DND-41 (cell line): ENCODE data around the gene TBC1D23.
"Not testable (repeated sequence)": the region's sequence is repeated elsewhere in the genome, so short reads cannot be mapped to it uniquely, and the experiment has no call there.

Experiments
- ATAC-seq: fragments of 200-7000 bp; cut with Tn5 transposase; 3 replicates; pipeline ENCODE4 v1.9.1; 2021; ENCODE audit warnings: low read depth; ENCODE audit not compliant: insufficient read depth
- DNase-seq: peaks from one replicate; pipeline ENCODE4 v3.0.0-alpha.2; 2020
- H2AFZ ChIP-seq: 2 replicates; pipeline ENCODE4 v1.6.0; 2012; ENCODE audit warnings: low read depth, low read length
- H3K27ac ChIP-seq: 2 replicates; pipeline ENCODE4 v1.5.1; 2012; ENCODE audit warnings: low read length, inconsistent platforms
- H3K27me3 ChIP-seq: fragments of 200-600 bp; sonication (generic); 2 replicates; pipeline ENCODE4 v1.6.0; 2012; ENCODE audit warnings: low read length, mild to moderate bottlenecking, inconsistent platforms; ENCODE audit not compliant: insufficient read depth, poor library complexity
- H3K36me3 ChIP-seq: 2 replicates; pipeline ENCODE4 v1.5.1; 2012; ENCODE audit warnings: low read length, inconsistent platforms; ENCODE audit not compliant: insufficient read depth
- H3K4me1 ChIP-seq: 2 replicates; pipeline ENCODE4 v1.5.1; 2012; ENCODE audit warnings: mild to moderate bottlenecking, low read length; ENCODE audit not compliant: insufficient read depth
- H3K4me2 ChIP-seq: 2 replicates; pipeline ENCODE4 v1.6.0; 2012; ENCODE audit warnings: mild to moderate bottlenecking, moderate library complexity, low read length, inconsistent platforms; ENCODE audit not compliant: insufficient read depth
- H3K4me3 ChIP-seq, 2 experiments: fragments of 200-600 bp in 1 of 2; shearing (Covaris generic) in 1 of 2; 2 replicates each; pipeline ENCODE4 v1.5.1; 2012 to 2016; ENCODE audit warnings: inconsistent platforms in 2 of 2, low read length in 2 of 2, mild to moderate bottlenecking in 2 of 2, low read depth in 1 of 2, moderate library complexity in 1 of 2
- H3K79me2 ChIP-seq: 2 replicates; pipeline ENCODE4 v1.6.0; 2012; ENCODE audit warnings: low read length, inconsistent platforms; ENCODE audit not compliant: insufficient read depth
- H3K9ac ChIP-seq: 2 replicates; pipeline ENCODE4 v1.6.0; 2012; ENCODE audit warnings: low read depth, mild to moderate bottlenecking, inconsistent platforms, low read length, moderate library complexity
- H3K9me3 ChIP-seq: 2 replicates; pipeline ENCODE4 v1.5.1; 2012; ENCODE audit warnings: low read length, moderate library complexity, mild to moderate bottlenecking, inconsistent platforms; ENCODE audit not compliant: insufficient read depth, severe bottlenecking
- H4K20me1 ChIP-seq: 2 replicates; pipeline ENCODE4 v1.6.0; 2012; ENCODE audit warnings: low read length; ENCODE audit not compliant: insufficient read depth
- EZH2 ChIP-seq: IDR thresholded peaks from 3 replicates; pipeline ENCODE4 v1.6.1; 2012; ENCODE audit warnings: borderline replicate concordance, low read depth, mild to moderate bottlenecking, moderate library complexity, low read length, inconsistent platforms; ENCODE audit not compliant: severe bottlenecking
- TF ChIP-seq, protein P1 (sequence below): IDR thresholded peaks from 2 replicates; pipeline ENCODE4 v1.5.1; 2012; ENCODE audit warnings: borderline replicate concordance, low read length, moderate library complexity, mild to moderate bottlenecking; ENCODE audit not compliant: poor library complexity, severe bottlenecking; ENCODE audit errors: extremely low read depth

TBC1D23 gene

GRCh38 chr3:100226712-100227429 lies 33.9 kb upstream of the TBC1D23 start:
- H3K79me2 ChIP-seq: no peaks in the 10 kb centered on the region
- H3K4me2 ChIP-seq: no peak overlapping the region
- TF ChIP-seq, protein P1, sequence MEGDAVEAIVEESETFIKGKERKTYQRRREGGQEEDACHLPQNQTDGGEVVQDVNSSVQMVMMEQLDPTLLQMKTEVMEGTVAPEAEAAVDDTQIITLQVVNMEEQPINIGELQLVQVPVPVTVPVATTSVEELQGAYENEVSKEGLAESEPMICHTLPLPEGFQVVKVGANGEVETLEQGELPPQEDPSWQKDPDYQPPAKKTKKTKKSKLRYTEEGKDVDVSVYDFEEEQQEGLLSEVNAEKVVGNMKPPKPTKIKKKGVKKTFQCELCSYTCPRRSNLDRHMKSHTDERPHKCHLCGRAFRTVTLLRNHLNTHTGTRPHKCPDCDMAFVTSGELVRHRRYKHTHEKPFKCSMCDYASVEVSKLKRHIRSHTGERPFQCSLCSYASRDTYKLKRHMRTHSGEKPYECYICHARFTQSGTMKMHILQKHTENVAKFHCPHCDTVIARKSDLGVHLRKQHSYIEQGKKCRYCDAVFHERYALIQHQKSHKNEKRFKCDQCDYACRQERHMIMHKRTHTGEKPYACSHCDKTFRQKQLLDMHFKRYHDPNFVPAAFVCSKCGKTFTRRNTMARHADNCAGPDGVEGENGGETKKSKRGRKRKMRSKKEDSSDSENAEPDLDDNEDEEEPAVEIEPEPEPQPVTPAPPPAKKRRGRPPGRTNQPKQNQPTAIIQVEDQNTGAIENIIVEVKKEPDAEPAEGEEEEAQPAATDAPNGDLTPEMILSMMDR: no peak
- TF ChIP-seq EZH2: no peak
- H3K4me3 ChIP-seq: no peak overlapping the region
- H4K20me1 ChIP-seq: no peaks in the 10 kb centered on the region
- no peak overlapping the region for H2AFZ ChIP-seq
- H3K9ac ChIP-seq: no peak overlapping the region
- ATAC-seq: no peak
- H3K27me3 ChIP-seq: no peaks in the 10 kb centered on the region
- H3K36me3 ChIP-seq: no peaks in the 10 kb centered on the region
- H3K4me1 ChIP-seq: no peaks in the 10 kb centered on the region
- H3K27ac ChIP-seq: no peak overlapping the region
- DNase-seq: no peak
- no peaks in the 10 kb centered on the region for H3K9me3 ChIP-seq

DNA sequence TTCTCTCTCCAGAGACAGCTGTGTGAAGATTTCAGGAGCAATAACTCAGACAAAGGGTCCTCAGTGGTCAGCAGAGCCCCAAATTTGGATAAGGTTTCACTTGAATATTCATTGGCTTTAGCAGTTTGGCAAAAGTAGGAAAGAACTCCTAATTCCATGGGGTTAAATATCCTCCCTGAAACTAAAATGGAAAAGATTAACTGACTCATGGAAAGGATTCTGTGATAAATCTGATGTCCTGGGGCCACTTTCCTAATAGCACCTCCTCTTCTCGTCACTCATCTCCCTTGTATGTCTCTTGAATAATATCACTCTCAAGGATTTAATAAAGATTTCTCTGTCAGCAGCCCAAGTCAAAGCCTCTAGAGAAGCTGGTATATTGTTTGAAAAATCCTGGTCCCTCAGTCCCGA lies 33.3 kb upstream of the TBC1D23 start:
- Histone ChIP-seq H3K9ac (no peak overlapping the region), H3K4me3 (no peak overlapping the region), H4K20me1 (no peaks in the 10 kb centered on the region), H3K27ac (no peak overlapping the region), H3K4me2 (no peak overlapping the region), H3K4me1 (no peaks in the 10 kb centered on the region), H3K36me3 (no peaks in the 10 kb centered on the region), H3K27me3 (no peaks in the 10 kb centered on the region), H3K79me2 (no peaks in the 10 kb centered on the region), H3K9me3 (no peaks in the 10 kb centered on the region), H2AFZ (no peak overlapping the region)
- TF ChIP-seq, protein P1: no peak
- no peak for TF ChIP-seq EZH2
- no peak for ATAC-seq
- no peak for DNase-seq

DNA sequence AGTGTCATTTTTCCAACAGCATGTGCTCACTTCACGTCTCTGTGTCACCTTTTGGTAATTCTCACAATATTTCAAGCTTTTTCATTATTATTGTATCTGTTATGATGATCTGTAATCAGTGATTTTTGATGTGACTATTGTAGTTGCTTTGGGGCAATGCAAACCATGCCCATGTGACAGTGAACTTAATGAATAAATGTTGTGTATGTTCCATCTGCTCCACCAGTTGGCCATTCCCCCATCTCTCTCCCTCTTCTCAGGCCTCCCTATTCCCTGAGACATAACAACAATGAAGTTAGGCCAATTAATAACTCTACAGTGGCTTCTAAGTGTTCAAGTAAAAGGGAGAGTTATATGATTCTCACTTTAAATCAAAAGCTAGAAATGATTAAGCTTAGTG lies 32.5 kb upstream of the TBC1D23 start:
- Histone ChIP-seq H3K4me3 (no peak overlapping the region), H4K20me1 (no peaks in the 10 kb centered on the region), H3K4me2 (no peak overlapping the region), H3K9me3 (no peaks in the 10 kb centered on the region), H3K27me3 (no peaks in the 10 kb centered on the region), H3K9ac (no peak overlapping the region), H3K4me1 (no peaks in the 10 kb centered on the region), H3K27ac (no peak overlapping the region), H3K36me3 (no peaks in the 10 kb centered on the region), H3K79me2 (no peaks in the 10 kb centered on the region), H2AFZ (no peak overlapping the region; the same call in 1 of the 2 replicates)
- TF ChIP-seq EZH2: no peak
- TF ChIP-seq, protein P1: no peak
- no peak for ATAC-seq
- no peak for DNase-seq

GRCh38 chr3:100229188-100229587 lies 31.6 kb upstream of the TBC1D23 start:
- ATAC-seq, H3K27ac ChIP-seq, H3K9me3 ChIP-seq, H3K4me1 ChIP-seq, H2AFZ ChIP-seq, H3K4me3 ChIP-seq, H3K36me3 ChIP-seq, DNase-seq, H3K4me2 ChIP-seq, H3K27me3 ChIP-seq, H3K9ac ChIP-seq, H3K79me2 ChIP-seq, H4K20me1 ChIP-seq: not testable (repeated sequence)
